GM19035 (cell line): ENCODE data around the gene JAG1.

Experiments used
- ATAC-seq: cut with Tn5 transposase; IDR thresholded peaks from one replicate; pipeline ENCODE4 v1.9.1; 2021; ENCODE audit not compliant: unreplicated experiment

The JAG1 gene

DNA sequence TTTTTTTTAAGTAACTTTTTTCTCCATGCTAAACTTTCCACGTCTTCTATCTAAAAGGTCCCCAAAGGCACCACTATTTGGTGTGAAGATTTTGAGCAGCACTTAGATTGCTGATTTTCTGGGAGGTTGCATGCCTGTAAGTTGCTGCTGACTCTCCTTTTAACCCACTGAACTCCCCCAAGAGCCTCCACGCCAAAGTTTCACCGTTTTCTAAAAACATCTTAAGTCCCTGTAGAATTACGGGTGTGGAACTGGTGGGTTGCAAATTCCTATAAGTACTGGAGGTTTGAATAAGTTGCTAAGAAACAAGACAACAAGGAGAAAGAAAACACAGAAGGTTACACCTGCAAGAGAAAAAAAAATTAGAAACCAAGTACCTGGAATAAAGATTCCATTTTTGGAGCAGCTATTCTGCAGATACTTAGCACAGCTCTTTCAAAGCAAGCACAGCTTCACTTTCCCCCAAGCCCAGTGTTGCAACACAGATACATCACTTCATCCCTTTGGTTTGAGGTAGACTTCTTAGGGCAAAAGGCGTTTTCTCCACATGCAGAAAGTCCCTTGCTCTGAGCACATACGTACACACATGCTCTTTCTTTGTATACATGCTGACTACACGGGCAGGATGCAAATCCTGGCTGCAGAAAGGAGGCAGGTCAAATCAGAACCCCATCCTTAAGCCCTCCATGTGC, 5.0 kb downstream of the JAG1 start:
- ATAC-seq, result no peak

DNA sequence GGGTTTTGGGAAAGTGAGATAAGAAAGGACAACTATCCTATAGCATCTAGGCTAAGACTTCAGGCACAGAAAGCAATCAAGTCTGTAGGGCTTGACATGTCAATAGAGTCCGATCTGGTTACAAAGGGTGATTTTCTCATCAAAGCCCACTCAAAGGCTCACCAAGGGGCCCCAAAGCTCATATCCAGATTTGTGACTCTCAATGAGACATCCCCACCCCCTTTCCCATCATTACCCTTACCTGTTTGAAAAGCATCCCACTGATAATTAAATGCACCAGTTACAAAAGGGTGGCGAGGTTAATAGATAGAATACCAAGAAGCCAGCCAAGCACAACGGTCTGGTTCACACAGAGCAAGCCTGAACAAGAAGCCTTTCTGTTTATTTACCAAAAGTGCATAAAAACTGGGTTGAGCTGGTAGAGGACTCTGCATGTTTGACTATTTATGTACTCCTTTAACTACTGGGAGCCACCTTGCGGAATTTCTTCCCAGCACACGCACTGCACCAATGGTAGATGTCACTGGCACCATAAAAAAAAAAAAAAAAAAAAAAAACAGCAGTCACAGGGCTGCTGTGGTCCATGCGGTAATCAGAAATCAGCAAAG, 6.1 kb downstream of the JAG1 start:
- no peak for ATAC-seq

GRCh38 chr20:10667077-10667401, 6.8 kb downstream of the JAG1 start:
- ATAC-seq, result no peak

DNA sequence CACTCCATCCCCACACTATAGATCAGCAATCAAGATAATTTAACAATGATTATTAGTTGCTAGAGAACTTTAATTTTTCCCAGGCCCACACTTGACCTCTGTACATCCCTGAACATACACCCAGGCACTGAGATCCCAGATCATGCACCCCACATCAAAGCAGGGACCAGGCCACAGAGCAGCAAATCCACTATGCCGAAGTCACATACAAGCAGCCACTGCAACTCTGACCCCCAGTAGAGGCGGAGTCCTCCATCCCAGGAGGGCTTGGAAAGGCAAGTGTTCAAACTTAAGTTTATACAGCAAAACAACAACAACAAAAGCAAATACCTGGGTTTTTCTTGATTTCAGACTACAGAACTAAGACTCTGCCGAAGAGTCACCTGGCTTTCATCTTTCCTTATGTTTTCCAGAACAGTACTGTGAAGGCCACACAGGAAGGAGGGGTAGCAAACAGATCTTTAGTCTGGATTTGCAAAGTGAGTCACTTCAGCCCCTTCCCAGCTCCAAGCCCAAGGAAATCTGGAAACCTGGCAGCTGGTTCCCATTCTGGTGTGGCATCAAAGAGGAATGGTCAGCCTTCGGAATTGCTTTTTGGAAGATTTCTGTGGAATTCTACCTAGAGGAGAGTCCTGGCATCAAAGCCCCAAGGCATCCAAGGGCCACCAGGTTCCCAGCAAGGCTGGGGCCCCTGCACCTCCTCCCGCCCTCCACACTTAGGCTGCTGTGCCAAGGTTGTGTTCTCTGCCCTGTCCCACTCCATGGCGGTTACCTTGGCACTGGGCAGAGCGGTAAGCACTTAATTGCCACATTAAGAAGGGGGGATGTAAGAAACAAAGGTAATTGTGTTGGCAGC, 7.3 kb downstream of the JAG1 start:
- no peak for ATAC-seq

DNA sequence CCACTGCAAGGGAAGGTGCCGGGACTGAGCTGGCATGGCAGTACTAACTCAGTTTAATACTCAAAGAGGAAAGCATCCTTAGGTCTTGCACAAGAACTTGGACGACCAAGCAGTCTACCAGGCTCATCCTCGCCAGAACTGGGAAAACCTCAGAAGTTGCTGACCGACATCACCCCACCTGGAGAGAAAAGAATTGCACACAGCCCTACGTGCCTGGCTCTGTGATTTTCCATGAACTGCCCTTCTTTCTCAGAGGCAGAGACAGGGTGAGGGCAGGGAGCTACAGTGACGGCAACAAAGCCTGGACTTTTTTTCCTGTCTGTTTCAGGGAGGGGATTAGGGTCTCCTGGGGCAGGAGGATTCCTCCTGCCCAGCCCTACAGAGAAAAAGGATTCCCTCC, 8.0 kb downstream of the JAG1 start:
- ATAC-seq, result no peak

- ATAC-seq, result no peak
Observed at GRCh38 chr20:10665027-10665561, 8.7 kb downstream of the JAG1 start.

DNA sequence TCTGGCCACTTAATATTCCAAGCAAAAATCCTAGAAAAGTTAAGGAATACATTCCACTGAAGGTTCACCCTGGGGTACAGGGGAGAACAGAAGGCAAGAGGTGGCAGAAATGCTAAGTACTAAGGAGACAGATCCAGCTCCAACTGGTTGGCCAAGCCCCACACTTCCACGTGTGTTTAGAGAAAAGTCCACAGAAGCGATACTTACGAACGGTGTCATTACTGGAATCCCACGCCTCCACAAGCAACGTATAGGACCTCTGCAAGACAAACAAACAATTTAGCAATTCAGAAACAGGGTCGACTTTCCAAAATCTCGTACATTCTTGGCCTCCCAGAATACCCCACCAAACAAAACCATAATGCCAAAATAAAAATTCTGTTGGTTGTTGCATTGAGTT, 10.0 kb downstream of the JAG1 start:
- no peak for ATAC-seq

- ATAC-seq, result no peak
Observed at GRCh38 chr20:10662661-10663458, 10.9 kb downstream of the JAG1 start.

DNA sequence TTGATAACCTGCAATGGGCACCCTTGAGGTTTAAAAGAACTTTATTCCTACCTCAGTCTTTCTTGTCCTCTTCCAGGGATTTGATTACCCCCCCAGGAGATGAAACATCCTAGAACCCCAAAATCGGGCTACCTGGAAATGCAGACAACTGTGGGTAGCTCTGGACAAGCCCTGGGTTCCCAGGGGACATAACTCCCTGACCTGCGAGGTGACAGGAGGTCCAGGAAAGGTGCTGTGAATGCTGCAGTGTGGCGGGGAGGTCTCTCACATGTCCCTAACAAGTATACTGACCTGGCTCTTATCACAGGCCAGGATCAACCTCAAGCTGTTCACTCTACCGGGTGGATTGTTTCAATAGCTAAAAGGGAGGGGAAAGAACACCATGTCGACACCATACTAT, 11.6 kb downstream of the JAG1 start:
- ATAC-seq, result no peak

GRCh38 chr20:10661261-10661660, 12.5 kb downstream of the JAG1 start:
- ATAC-seq, result no peak

GRCh38 chr20:10660661-10661060, 13.1 kb downstream of the JAG1 start:
- ATAC-seq, result no peak

DNA sequence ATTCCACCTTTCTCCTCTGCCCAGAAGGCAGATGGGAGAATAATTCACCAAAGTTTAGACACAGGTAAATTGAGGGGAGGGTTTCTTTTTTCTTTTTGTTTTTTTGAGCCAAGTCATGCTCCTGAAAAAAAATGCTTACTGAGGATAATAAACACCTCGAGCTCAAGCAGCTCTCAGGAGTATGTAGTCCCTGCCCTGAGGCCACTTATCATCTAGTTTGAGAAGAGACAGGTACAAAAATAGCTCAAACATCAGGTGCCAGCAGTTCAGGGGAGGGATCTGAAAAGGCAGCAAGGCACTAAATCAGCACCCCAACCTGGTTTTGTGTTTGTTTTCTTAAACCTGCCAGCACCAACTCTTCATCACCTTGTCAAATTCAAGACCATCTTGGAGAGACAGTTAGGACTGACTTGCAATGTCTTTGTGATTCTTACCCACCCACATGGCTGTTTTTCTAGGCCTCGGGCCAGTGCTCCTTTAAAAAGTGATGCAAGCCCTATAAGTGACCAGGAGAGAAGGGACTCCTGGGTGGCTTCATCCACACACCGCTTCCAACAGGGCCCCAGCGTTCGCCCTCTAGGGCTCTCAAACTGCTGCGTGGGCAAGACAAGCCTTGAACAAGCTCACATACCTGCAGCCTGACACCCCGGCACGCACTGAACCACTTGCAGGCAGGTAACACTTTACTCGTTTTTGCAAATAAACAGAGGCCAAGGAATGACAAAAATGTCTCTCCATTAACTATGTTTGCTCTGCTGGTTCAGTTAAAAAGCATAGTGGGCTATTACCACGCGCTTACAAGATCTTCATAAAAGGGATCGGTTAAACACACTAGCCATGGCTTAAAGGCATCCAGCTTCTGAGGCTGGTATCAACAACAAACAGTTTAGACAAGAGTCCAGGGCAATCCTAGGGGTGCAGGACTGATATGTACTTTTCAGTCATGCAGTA, 13.9 kb downstream of the JAG1 start:
- ATAC-seq, result no peak

- no peak for ATAC-seq
Observed at GRCh38 chr20:10658876-10659632, 14.7 kb downstream of the JAG1 start.

GRCh38 chr20:10658051-10658823, 15.6 kb downstream of the JAG1 start:
- ATAC-seq, result no peak

- no peak for ATAC-seq
Observed at GRCh38 chr20:10657453-10657852, 16.3 kb downstream of the JAG1 start.

GRCh38 chr20:10655720-10656669, 17.8 kb downstream of the JAG1 start:
- ATAC-seq, result no peak

DNA sequence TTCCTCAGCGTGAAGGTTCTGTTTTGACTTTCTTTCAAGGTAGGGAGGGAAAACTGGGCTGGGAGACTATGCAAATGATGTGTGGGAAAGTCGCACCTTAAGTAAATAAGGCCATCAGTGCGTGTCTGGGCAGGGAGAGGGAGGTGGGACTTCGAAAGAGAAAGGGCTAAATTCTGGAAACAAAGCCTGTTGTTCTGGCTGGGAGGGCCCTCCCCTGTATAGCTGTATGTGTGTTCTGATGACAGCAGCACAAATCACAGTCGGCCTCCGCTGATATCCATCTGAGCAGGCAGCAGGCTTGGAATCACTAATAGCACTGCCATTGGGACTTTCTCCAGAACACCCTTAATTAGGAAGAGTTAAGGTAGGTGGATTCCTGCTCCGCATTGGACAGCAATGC, 19.2 kb downstream of the JAG1 start:
- ATAC-seq, result no peak

DNA sequence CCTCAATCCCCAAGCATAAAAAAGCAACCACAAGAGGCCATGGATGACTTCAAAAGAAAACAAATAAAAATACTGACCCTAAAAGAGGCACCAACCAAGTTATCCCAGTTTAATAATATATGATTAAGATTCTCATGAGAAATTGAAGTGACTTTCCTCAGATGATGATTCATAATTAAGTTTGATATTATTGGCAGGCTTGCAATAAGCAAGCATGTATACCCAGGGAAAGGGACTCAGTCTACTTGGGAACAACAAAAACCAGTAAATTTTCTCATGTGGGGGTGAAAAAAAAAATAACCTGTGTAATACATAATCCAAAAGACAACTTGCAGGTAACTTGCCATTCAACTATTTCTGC, 19.6 kb downstream of the JAG1 start:
- no peak for ATAC-seq
